ENCODE measurements around the gene FAM193B. TPM values are rescaled to one million over a fixed set of nuclear protein-coding genes. Genes with fewer than 3 reads are reported as not detected.

The FAM193B gene
- total and polyA plus RNA-seq, 9 of the 15 experiments (the other 6 are each of a cell fraction or from before 2014, with no cell fraction given), result 4.4 to 76.4 (median 37.3) TPM

GRCh38 chr5:177496727-177497291, 57.6 kb downstream of the FAM193B start (continued):
- TF ChIP-seq, protein P1, sequence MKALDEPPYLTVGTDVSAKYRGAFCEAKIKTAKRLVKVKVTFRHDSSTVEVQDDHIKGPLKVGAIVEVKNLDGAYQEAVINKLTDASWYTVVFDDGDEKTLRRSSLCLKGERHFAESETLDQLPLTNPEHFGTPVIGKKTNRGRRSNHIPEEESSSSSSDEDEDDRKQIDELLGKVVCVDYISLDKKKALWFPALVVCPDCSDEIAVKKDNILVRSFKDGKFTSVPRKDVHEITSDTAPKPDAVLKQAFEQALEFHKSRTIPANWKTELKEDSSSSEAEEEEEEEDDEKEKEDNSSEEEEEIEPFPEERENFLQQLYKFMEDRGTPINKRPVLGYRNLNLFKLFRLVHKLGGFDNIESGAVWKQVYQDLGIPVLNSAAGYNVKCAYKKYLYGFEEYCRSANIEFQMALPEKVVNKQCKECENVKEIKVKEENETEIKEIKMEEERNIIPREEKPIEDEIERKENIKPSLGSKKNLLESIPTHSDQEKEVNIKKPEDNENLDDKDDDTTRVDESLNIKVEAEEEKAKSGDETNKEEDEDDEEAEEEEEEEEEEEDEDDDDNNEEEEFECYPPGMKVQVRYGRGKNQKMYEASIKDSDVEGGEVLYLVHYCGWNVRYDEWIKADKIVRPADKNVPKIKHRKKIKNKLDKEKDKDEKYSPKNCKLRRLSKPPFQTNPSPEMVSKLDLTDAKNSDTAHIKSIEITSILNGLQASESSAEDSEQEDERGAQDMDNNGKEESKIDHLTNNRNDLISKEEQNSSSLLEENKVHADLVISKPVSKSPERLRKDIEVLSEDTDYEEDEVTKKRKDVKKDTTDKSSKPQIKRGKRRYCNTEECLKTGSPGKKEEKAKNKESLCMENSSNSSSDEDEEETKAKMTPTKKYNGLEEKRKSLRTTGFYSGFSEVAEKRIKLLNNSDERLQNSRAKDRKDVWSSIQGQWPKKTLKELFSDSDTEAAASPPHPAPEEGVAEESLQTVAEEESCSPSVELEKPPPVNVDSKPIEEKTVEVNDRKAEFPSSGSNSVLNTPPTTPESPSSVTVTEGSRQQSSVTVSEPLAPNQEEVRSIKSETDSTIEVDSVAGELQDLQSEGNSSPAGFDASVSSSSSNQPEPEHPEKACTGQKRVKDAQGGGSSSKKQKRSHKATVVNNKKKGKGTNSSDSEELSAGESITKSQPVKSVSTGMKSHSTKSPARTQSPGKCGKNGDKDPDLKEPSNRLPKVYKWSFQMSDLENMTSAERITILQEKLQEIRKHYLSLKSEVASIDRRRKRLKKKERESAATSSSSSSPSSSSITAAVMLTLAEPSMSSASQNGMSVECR (CRISPR knock-in tag; IDR thresholded peaks at IDR 0.05), result peak; percentile 43
- TF ChIP-seq ZNF639 (CRISPR knock-in tag; conservative IDR thresholded peaks at IDR 0.05 in 1 of 2, IDR thresholded peaks at IDR 0.05 in 1 of 2) (peak in 1 of 2 experiments; percentile 69; a peak in 1 of 4 replicates), FUS (optimal IDR thresholded peaks at IDR 0.05; ENCODE audit: low read depth, low read length) (no peak), ZFX (CRISPR knock-in tag; IDR thresholded peaks at IDR 0.05) (peak; percentile 76), ZFP36 (IDR thresholded peaks at IDR 0.05; ENCODE audit: low read depth, low read length, partially characterized antibody) (peak; percentile 32), RBM34 (IDR thresholded peaks at IDR 0.05; ENCODE audit: borderline replicate concordance, insufficient read depth, low read length) (no peak), ELF2 (CRISPR knock-in tag; IDR thresholded peaks at IDR 0.05) (0 out of 2 replicates have a peak, but pooled peaks have one; percentile 15), THAP12 (CRISPR knock-in tag; IDR thresholded peaks at IDR 0.05) (no peak), ZNF764 (CRISPR knock-in tag; IDR thresholded peaks at IDR 0.05; ENCODE audit: low read depth) (no peak), NCOR1 (IDR thresholded peaks at IDR 0.05) (no peak), POLR2AphosphoS2 (IDR thresholded peaks at IDR 0.05; ENCODE audit: low read length) (no peak; the same call in 1 of the 2 replicates), ZNF778 (CRISPR knock-in tag; IDR thresholded peaks at IDR 0.05) (no peak), KLF16 (IDR thresholded peaks at IDR 0.05) (no peak)
- TF ChIP-seq, protein P2, sequence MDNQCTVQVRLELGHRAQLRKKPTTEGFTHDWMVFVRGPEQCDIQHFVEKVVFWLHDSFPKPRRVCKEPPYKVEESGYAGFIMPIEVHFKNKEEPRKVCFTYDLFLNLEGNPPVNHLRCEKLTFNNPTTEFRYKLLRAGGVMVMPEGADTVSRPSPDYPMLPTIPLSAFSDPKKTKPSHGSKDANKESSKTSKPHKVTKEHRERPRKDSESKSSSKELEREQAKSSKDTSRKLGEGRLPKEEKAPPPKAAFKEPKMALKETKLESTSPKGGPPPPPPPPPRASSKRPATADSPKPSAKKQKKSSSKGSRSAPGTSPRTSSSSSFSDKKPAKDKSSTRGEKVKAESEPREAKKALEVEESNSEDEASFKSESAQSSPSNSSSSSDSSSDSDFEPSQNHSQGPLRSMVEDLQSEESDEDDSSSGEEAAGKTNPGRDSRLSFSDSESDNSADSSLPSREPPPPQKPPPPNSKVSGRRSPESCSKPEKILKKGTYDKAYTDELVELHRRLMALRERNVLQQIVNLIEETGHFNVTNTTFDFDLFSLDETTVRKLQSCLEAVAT (IDR thresholded peaks at IDR 0.05), result 0 out of 4 replicates have a peak, but pooled peaks of 1 of the 2 experiments have one; percentile 46
- TF ChIP-seq, protein P3, sequence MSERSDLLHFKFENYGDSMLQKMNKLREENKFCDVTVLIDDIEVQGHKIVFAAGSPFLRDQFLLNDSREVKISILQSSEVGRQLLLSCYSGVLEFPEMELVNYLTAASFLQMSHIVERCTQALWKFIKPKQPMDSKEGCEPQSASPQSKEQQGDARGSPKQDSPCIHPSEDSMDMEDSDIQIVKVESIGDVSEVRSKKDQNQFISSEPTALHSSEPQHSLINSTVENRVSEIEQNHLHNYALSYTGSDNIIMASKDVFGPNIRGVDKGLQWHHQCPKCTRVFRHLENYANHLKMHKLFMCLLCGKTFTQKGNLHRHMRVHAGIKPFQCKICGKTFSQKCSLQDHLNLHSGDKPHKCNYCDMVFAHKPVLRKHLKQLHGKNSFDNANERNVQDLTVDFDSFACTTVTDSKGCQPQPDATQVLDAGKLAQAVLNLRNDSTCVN (CRISPR knock-in tag; IDR thresholded peaks at IDR 0.05), result 0 out of 2 replicates have a peak, but pooled peaks have one; percentile 9

Data from K562 (cell line).